NCI-H345 (cell line): ENCODE measurements around the gene OR2V2.
"Not testable (repeated sequence)": the region's sequence is repeated elsewhere in the genome, so short reads cannot be mapped to it uniquely, and the experiment has no call there.

Experiments used
- DNase-seq: peaks from one replicate; lab custom pipeline; 2025; lab: John Stamatoyannopoulos, UW

Gene OR2V2

DNA sequence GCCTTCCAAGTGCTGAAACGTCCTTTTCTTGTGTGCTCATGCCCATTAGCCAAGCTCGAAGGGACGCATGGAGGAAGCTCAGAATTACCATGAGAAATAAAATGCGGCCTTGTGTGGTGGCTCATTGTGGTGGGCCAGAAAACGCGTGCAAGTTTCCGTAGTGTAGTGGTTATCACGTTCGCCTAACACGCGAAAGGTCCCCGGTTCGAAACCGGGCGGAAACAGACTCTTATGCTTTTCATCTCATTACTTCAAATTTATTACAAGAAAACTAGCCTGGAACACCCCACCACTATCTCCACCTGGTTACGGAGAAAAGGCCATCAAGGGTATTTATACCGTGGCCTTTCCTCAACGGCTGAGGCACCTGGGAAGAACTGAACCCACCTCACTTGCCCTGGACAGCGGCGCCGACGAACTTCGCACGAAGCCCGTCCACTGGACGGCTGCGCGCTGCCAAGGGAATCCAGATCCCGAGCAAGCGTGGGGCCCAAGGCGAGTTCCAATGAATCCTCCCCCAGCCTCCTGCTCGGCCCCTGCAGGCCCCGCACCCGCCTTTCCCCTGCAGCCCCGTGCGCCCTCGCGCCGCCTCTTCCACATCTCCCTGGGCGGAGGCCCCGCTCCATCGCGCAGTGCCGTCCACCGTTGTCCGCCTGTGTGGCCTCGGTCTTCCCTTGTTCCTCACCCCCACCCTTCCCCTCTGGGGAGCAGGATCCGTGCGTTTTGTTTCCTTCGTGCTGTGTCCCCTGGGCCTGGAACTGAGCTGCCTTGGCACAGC is 22.3 kb downstream of the OR2V2 start:
- not testable (repeated sequence) for DNase-seq

DNA sequence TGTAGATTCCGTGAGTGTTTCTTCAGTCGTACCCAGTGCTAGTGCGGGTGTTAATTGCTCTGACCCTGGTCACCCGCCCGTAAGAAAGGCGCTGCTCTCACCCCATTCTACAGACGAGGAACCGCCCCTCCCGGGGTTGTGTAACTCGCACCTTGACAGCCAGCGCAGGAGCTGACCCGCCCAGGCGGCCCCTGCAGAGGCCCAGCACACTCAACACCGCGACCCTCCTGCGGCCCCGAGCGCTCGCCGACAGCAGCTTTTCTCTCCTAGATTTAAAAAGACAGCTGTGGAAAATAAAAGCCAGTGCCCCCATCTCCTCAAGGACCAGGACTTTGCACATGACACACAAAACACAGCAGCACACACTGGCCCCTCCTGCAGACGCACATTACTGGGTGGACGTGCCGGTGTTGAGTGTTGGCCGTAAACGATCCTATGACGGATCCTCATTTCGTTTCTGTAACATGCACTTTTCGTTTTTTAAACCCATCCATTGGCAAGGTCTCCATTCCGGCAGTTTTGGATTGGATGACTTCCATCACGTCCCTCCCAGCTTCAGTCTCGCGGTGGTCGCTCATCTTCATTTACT is 22.9 kb downstream of the OR2V2 start:
- DNase-seq, result no peak

DNA sequence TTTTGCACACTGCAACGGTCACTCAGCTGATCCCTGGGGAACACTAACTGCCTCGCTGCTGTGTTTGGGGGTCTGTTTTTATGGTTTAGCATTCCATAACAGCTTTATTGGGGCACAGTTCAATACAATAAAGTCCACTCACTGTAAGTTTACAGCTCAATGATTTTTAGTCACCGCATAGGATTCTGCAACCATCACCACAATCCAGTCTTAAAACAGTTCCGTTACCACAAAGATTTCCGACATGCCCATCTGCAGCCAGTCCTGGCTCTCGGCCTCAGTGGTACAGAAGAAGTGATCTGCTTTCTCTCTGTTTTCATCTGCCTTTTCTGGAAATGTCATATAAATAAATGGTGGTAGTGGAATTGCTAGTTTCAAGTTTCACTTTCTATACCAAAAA is 23.6 kb downstream of the OR2V2 start:
- no peak for DNase-seq

DNA sequence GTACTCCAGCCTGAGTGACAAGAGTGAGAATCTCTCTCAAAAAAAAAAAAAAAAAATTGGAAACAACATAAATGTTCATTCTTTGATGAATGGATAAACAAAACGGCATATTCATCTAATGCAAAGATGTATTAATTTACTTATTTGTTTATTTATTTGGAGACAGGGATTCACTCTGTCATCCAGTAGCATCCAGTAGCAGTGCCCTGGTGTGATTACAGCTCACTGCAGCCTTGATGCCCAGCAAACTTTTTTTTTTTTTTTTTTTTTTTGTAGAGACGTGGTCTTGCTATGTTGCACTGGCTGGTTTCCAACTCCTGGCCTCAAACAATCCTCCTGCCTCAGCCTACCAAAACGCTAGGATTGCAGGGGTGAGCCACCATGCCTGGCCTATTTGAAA is 24.4 kb downstream of the OR2V2 start:
- DNase-seq, result no peak

DNA sequence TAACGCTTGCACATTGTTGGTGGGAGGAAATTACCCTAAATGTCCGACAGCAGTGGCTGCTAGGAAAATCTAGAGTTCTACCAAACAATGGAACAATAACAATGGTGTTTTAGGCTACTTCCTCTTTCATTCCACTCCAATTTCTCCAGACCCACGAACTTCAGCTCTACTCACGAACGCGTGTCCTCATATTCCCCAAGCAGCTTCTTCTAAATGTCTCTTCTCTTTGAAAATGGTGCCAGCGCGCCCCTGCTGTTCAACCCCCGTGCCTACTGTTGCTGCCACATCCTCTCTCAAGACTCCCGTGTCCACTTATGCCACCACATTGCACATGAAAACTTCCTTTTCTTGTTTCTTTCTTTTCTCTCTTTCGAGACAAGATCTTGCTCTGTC is 25.6 kb downstream of the OR2V2 start:
- DNase-seq, result no peak

DNA sequence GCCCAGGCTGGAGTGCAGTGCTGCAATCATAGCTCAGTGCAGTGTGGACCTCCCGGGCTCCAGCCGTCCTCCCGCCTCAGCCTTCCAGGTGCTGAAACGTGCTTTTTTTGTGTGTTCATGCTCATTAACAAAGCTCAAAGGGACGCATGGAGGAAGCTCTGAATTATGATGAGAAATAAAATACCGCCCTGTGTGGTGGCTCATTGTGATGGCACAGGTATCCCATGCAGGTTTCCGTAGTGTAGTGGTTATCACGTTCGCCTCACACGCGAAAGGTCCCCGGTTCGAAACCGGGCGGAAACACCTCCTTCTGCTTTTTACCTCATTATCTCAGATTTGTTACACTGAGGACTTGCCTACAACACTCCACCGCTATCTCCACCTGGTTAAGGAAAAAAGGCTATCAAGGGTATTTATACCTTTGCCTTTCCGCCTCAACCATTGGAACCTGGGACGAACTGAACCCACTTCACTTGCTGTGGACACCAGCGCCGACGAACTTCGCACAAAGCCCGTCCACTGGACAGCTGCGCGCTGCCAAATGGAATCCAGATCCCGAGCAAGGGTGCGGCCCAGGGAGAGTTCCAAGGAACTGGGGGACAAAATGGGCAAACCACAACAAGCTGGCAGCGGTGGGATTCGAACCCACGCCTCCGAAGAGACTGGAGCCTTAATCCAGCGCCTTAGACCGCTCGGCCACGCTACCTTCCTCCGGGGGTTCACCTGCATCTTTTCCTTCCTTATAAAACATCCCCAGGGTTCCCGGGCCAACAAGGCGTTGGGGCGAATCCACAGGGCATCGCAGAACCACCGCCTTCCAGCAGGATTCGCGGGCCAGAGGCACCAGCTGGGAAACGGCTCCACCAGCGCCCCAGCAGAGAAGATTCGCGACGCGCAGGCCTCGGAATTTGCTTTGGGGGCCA is 26.3 kb downstream of the OR2V2 start:
- no peak for DNase-seq

DNA sequence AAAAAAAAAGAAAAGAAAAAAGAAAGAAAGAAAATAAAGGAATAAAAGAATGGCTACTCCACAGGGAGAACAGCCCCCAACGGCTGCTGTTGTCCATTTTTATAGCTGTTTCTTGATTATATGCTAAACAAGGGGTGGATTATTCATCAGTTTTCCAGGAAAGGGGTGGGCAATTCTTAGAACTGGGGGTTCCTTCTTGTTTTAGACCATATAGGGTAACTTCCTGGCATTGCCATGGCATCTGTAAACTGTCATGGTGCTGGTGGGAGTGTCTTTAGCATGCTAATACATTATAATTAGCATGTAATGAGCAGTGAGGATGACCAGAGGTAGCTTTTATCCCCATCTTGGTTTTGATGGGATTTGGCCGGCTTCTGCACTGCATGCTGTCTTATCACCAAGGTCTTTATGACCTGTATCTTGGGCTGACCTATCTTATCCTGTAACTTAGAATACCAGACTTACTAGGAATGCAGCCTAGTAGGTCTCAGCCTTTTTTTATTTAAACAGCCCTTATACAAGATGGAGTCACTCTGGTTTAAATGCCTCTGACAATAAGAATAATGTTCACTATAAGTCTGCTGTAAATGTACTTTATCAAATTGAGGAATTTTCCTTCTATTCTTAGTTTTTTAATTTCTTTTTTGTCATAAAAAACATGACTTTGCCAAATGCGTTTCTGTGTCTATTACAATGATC is 29.0 kb downstream of the OR2V2 start:
- no peak for DNase-seq

DNA sequence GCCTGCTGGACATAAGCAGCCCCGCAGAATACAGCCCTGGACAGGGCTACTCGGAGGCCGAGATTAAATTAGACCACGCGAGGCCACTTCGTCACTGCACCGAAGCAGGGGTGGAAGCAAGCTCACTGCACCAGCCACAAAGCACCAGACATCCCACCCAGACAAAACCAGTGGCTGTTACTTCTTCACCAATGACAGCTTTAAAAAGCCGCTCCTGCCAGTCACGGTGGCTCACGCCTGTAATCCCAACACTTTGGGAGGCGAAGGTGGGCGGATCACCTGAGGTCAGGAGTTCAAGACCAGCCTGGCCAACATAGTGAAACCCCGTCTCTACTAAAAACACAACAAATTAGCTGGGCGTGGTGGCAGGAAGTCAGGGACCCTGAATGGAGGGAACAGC is 30.2 kb downstream of the OR2V2 start:
- DNase-seq, result not testable (repeated sequence)

DNA sequence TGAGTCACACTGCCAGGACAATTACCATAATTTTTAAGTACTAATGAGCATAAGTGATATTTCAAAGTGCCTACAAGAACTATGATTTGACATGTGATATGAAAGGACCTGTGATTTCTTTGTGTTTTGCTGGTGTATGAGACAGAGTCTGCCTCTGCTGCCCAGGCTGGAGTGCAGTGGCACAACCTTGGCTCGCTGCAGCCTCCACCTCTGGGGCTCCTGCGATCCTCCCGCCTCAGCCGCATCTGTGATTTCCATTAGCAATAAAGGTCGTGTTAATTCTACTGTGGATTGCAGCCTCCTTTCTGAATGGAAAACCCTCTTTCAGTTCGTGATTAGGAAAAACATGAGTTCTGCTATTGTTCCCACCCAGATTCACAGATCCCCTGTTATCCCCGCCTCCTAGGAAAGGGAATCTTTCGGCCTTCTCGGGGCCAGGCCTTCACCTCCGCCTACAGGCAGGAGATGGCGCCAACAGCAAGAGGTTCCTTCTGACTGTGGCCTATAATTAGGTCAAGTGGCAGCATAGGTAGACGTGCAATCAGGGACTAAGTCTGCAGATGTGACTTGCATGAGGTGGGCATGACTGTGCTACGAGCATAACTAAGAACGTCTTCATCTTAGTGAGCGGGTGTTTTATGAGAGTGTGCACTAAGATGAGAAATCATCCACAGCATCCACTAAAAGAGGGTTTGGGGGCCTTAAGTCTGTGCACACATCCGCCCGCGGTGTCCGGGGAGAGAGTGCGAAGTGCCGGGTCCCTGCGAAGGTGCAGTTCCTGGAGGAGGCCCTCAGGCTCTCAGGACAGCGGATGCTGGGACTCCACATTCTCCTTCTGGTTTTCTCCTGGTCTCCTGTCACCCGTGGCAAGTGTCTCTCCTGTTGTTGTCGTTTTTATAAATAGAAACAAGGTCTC is 34.5 kb downstream of the OR2V2 start:
- no peak for DNase-seq

DNA sequence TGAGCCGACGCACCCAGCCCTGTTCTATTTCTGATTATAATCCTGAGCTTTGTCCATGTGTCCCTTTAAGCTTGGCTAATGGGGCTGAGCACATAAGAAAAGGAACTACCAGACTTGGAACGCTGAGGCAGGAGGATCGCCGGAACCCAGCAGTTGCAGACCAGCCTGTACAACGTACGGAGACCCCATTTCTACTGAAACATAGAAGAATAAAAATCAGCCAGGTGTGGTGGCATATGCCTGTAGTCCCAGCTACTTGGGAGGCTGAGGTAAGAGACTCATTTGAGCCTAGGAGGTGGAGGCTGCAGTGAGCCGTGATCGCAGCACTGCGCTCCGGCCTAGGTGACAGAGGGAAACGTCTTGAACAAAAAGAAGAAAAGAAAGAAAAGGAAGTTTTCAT is 35.3 kb downstream of the OR2V2 start:
- no peak for DNase-seq

DNA sequence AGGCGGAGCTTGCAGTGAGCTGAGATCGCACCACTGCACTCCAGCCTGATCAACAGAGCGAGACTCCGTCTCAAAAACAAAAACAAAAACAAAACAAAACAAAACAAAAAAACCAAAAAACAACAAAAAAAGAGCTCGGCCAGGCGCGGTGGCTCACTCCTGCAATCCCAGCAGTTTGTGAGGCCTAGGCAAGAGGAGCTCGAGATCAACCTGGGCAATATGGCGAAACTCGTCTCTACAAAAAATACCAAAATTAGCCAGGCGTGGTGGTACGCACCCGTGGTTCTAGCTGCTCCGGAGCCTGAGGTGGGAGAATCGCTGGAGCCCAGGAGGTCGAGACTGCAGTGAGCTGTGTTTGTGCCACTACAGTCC is 37.4 kb downstream of the OR2V2 start:
- no peak for DNase-seq

DNA sequence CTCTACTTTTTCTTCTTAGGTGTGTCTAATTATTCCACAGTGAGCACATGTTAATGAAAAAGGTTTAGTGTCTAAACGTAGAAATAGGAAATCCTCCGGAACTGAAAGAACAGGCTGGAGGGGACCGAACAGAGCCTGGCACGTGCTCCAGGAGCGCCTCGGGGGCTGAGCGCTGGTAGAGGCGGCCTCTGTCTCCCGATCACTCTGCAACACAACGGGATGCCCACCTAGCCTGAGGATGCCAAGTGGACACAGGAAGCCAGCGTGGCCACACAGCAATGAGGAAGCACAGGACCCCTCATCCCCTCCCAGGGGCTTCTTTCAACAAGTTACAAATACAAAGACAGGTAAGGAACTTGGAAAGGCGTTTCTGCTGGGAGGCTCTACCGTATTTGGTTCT is 38.2 kb downstream of the OR2V2 start:
- no peak for DNase-seq

DNA sequence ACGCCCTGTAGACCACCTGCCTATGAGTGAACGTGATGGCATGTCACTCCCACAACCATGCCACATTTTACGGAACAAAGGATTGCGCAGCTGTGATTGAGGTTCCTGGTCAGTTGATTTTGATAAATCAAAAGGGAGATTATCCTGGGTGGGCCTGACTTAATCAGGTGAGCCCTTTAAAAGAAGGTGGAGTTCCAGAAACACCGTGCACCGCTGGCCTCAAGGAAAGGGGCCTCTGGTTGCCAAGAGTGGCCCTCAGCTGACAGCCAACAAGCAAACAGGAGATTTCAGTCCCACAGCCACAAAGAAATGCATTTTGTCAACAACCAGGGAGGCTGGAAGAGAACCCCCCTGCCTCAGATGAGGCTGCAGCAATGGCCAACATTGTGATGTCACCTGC is 38.6 kb downstream of the OR2V2 start:
- no peak for DNase-seq

DNA sequence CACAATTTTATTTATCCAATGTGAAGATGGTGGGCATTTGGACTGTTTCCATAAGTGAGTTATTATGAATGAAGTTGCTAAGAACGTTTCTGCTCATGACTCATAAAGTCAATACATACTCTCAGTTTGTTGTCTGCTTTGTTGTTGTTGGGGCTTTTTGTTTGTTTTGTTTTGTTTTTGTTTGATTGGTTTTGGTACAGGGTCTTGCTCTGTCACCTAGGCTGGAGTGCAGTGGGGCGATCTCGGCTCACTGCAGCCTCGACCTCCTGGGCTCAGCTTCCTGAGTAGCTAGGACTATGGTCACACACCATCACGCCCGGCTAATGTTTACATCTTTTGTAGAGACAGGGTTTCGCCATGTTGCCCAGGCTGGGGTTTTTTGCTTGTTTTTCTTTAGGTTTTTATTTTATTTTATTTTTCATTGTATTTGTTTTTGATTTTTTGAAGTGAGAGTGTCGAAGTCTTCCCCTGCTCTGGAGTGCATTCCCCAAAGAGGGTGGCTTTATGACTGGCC is 39.7 kb downstream of the OR2V2 start:
- DNase-seq, result no peak

DNA sequence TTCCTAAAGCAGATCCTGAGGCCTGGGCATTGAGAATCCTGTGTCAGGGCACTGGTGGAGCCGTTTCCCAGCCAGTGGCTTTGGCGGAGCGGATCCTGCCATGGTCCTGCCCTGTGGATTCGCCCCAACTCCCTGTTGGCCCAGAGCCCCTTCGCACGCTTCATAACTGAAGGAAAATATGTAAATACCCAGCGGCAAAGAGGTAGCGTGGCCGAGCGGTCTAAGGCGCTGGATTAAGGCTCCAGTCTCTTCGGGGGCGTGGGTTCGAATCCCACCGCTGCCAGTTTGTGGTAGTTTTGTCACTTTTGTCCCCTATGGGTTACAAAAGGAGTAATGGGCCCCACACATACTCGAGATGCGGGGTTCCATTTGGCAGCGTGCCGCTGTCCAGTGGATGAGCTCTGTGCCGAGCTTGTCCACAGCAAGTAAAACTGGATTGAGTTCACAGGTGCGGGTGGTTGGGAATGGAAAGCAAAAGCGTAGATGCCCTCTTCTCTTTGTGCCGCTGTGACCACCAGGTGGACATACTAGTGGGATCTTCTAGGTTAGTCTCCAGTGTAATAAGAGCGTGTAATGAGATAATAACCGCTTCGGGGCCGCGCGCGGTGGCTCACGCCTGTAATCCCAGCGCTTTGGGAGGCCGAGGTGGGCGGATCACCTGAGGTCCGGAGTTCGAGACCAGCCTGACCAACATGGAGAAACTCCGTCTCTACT is 40.3 kb downstream of the OR2V2 start:
- DNase-seq, result no peak

DNA sequence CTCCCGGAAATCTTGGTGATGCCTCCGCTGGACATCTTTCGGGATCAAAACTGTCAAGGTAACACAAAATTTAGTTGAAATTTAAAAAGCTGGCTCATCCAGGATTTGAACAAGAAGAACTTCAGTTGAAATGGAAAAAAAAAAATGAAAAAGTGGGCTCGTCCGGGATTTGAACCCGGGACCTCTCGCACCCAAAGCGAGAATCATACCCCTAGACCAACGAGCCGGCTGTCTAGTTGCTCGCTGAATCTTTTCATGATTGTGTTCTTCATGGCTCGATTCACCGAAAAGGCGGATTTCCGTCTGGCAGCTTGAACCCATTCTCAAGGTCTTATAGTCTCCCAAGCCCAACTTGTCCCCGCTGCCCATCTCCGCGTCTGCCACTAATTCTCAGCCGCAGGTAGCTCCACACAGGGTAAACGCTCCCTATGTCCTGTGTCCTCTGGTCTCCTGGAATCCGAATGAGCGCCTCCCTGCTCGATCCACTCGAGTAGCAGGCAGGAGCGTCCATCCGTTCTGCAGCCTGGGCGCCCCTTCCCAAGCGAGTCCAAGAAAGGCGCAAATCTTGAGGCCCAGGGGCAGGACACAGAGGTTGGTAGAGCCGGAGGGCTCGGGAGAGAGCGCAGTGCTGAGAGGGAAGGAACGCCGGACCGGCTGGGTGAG is 41.4 kb downstream of the OR2V2 start:
- DNase-seq, result no peak

DNA sequence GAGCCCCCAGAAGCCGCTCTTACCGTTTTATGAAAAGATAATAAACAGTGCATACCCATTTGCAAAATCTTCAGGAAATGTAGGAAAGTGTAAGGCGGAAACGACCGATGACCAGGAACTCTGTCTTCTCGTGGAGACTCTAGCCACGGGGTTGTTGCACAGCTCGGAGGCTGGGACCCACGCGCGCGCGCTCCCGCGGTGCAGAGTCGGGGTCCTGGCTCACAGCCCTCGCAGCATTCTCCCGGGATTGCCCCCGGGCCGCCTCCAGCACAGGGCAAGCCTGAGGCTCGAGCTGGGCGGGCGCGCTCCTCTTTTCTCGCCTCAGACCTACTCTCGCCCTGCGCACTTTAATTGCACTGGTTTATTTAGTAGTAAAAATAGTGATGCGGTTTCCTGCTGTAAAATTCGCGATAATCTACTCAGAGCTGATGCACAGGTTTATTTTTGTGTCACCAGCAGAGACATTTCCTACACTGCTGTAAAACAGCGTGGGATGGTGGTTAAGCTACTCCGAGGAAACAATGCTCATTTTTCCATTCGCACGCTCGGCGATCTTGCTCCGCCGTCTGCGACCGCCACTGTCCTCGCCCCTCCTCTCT is 42.1 kb downstream of the OR2V2 start:
- no peak for DNase-seq

DNA sequence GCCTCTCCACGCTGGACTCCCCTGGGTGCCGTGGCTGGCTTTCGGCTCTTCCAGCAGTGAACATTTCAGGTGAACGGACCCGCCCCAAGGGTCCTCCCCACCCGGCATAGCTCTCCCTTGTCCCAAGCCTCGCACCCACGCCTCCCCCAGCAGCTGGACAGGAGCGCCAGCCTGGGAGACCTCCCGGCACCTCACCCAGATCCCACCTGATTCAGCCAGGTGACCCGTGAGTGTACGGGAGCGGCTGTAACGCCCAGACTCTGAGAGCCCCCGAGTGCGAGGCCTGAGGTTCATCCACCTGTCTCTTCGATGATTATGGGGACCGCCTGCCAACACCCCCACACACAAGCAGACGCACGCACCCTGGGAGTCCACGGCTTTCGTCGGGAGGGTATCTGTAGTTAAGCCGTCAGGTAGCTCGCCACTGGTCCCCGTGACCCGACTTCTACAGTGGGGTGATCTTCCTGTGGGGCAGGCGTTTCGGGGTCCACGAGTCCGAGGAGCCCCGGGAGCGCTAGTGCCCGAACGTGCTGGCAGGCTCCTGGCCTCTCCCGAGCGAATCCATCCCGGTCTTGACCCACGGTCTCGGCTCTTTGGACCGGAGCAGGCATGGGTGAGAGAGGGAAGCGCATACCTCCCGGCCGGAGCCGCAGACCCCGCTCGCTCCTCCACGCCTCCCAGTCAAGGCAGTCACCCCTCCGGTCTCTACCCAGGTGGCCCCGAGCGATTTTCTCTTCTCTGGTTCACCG is 42.8 kb downstream of the OR2V2 start:
- no peak for DNase-seq
